IMR-90 (cell line): ENCODE results near the gene LILRA6. TPM values are rescaled to one million over a fixed set of nuclear protein-coding genes. Genes with fewer than 3 reads are reported as not detected.

Experiments
- ATAC-seq: fragments of 200-7000 bp; cut with Tn5 transposase; 2 replicates; pipeline ENCODE4 v1.9.1; 2020; ENCODE audit warnings: low read depth, mild to moderate bottlenecking, moderate library complexity
- BruUV-seq: library from RNA; stranded (reverse); fragments of 400-500 nt; replicated peaks from 2 replicates; lab custom pipeline; 2021; lab: Mats Ljungman, UMichigan
- CTCF ChIA-PET: fragments of 300-600 bp; formaldehyde crosslinking; extraction: SDS; loops from one replicate; lab custom pipeline; 2021; ENCODE audit warnings: antibody characterized with exemption; lab: Yijun Ruan, JAX
- POLR2A ChIA-PET: fragments of 300-600 bp; sonication (Branson Sonifier 250); formaldehyde crosslinking; loops from one replicate; lab custom pipeline; 2022; ENCODE audit warnings: antibody characterized with exemption; ENCODE audit not compliant: unreplicated experiment; lab: Charles Lee
- DNase-seq: peaks from one replicate; pipeline ENCODE4 v3.0.0; 2013
- H2AFZ ChIP-seq: replicated peaks from 2 replicates; pipeline ENCODE3; 2013; ENCODE audit warnings: low read length, mild to moderate bottlenecking; ENCODE audit not compliant: poor library complexity
- H2AK5ac ChIP-seq: 2 replicates; pipeline ENCODE4 v1.6.1; 2013; ENCODE audit warnings: low read depth, low read length, inconsistent platforms
- H2AK9ac ChIP-seq: replicated peaks from 2 replicates; pipeline ENCODE3; 2013; ENCODE audit warnings: mild to moderate bottlenecking, low read depth, low read length, moderate library complexity; ENCODE audit not compliant: poor library complexity
- H2BK120ac ChIP-seq: 2 replicates; pipeline ENCODE4 v1.6.1; 2013; ENCODE audit warnings: low read depth, low read length, inconsistent platforms
- H2BK15ac ChIP-seq: 3 replicates; pipeline ENCODE4 v1.6.1; 2013; ENCODE audit warnings: low read depth, low read length, inconsistent platforms
- H2BK20ac ChIP-seq: 2 replicates; pipeline ENCODE4 v1.6.1; 2013; ENCODE audit warnings: low read depth, mild to moderate bottlenecking, inconsistent platforms, low read length, moderate library complexity
- H2BK5ac ChIP-seq: 2 replicates; pipeline ENCODE4 v1.6.1; 2013; ENCODE audit warnings: mild to moderate bottlenecking, low read depth, low read length, inconsistent platforms; ENCODE audit not compliant: poor library complexity, severe bottlenecking
- H3K14ac ChIP-seq: replicated peaks from 2 replicates; pipeline ENCODE4 v1.6.1; 2013; ENCODE audit warnings: low read depth, low read length, inconsistent platforms
- H3K18ac ChIP-seq: 2 replicates; pipeline ENCODE4 v1.6.1; 2013; ENCODE audit warnings: low read depth, low read length, control low read depth
- H3K23ac ChIP-seq: 2 replicates; pipeline ENCODE4 v1.6.1; 2013; ENCODE audit warnings: low read depth, low read length, inconsistent platforms
- H3K27ac ChIP-seq: 2 replicates; pipeline ENCODE4 v1.5.1; 2013; ENCODE audit warnings: mild to moderate bottlenecking, control low read depth, low read length; ENCODE audit not compliant: insufficient read depth
- H3K27me3 ChIP-seq: 2 replicates; pipeline ENCODE4 v1.6.1; 2013; ENCODE audit warnings: low read length; ENCODE audit not compliant: control insufficient read depth, insufficient read depth
- H3K36me3 ChIP-seq: 2 replicates; pipeline ENCODE4 v1.6.1; 2013; ENCODE audit warnings: low read length, mixed read lengths; ENCODE audit not compliant: control insufficient read depth, insufficient read depth
- H3K4ac ChIP-seq: 2 replicates; pipeline ENCODE4 v1.6.1; 2013; ENCODE audit warnings: low read depth, low read length, inconsistent platforms
- H3K4me1 ChIP-seq: 2 replicates; pipeline ENCODE4 v1.6.1; 2013; ENCODE audit warnings: low read length, mixed read lengths; ENCODE audit not compliant: control insufficient read depth, insufficient read depth
- H3K4me2 ChIP-seq: 2 replicates; pipeline ENCODE4 v1.6.1; 2013; ENCODE audit warnings: low read depth, mild to moderate bottlenecking, control low read depth, low read length, moderate library complexity
- H3K4me3 ChIP-seq: 2 replicates; pipeline ENCODE4 v1.5.1; 2013; ENCODE audit warnings: low read depth, mild to moderate bottlenecking, control low read depth, low read length, moderate library complexity; ENCODE audit not compliant: insufficient read depth
- H3K56ac ChIP-seq: 2 replicates; pipeline ENCODE4 v1.6.1; 2013; ENCODE audit warnings: low read length, inconsistent platforms; ENCODE audit not compliant: insufficient read depth; ENCODE audit errors: extremely low read depth
- H3K79me1 ChIP-seq, 2 experiments: 2 replicates each; pipeline ENCODE4 v1.6.1; 2013; ENCODE audit warnings: low read length in 2 of 2, inconsistent platforms in 1 of 2, low read depth in 1 of 2
- H3K9ac ChIP-seq: 2 replicates; pipeline ENCODE4 v1.6.1; 2013; ENCODE audit warnings: low read depth, low read length, control low read depth
- H3K9me1 ChIP-seq: 2 replicates; pipeline ENCODE4 v1.6.1; 2013; ENCODE audit warnings: low read length, inconsistent platforms; ENCODE audit not compliant: insufficient read depth
- H3K9me3 ChIP-seq: 2 replicates; pipeline ENCODE4 v1.6.1; 2013; ENCODE audit warnings: low read length; ENCODE audit not compliant: control insufficient read depth, insufficient read depth
- H4K20me1 ChIP-seq: 2 replicates; pipeline ENCODE4 v1.6.1; 2013; ENCODE audit warnings: low read length, inconsistent platforms; ENCODE audit not compliant: insufficient read depth
- H4K5ac ChIP-seq: 2 replicates; pipeline ENCODE4 v1.6.1; 2013; ENCODE audit warnings: mild to moderate bottlenecking, low read depth, low read length, control low read depth
- H4K8ac ChIP-seq, 2 experiments: 2 replicates each; pipeline ENCODE4 v1.6.1; 2013; ENCODE audit warnings: low read depth in 2 of 2, low read length in 2 of 2, control low read depth in 1 of 2, inconsistent platforms in 1 of 2
- H4K91ac ChIP-seq: 2 replicates; pipeline ENCODE4 v1.6.1; 2013; ENCODE audit warnings: low read depth, low read length, inconsistent platforms; ENCODE audit not compliant: insufficient read depth
- BHLHE40 ChIP-seq: fragments of 150-350 bp; IDR thresholded peaks from 2 replicates; pipeline ENCODE4 v1.6.1; 2016; ENCODE audit warnings: mild to moderate bottlenecking, low read depth, low read length
- CHD1 ChIP-seq: IDR thresholded peaks from 2 replicates; pipeline ENCODE4 v1.6.1; 2012; ENCODE audit warnings: low read depth, low read length, improper control_type of control experiment
- FOS ChIP-seq: fragments of 150-350 bp; IDR thresholded peaks from 2 replicates; pipeline ENCODE4 v1.6.1; 2016; ENCODE audit warnings: low read depth, low read length
- MAFK ChIP-seq: IDR thresholded peaks from 2 replicates; pipeline ENCODE4 v1.6.1; 2012; ENCODE audit warnings: low read depth, low read length, improper control_type of control experiment
- MAZ ChIP-seq: IDR thresholded peaks from 2 replicates; pipeline ENCODE4 v1.6.1; 2012; ENCODE audit warnings: low read depth, mild to moderate bottlenecking, low read length, improper control_type of control experiment, moderate library complexity, borderline replicate concordance
- MXI1 ChIP-seq: IDR thresholded peaks from 2 replicates; pipeline ENCODE4 v1.6.1; 2012; ENCODE audit warnings: low read depth, mild to moderate bottlenecking, low read length, moderate library complexity, borderline replicate concordance
- NFE2L2 ChIP-seq: fragments of 150-350 bp; IDR thresholded peaks from 2 replicates; pipeline ENCODE4 v1.6.1; 2016; ENCODE audit warnings: low read depth, mild to moderate bottlenecking, low read length
- POLR2A ChIP-seq: IDR thresholded peaks from 2 replicates; pipeline ENCODE4 v1.6.1; 2012; ENCODE audit warnings: mild to moderate bottlenecking, low read depth, low read length
- RAD21 ChIP-seq: IDR thresholded peaks from 2 replicates; pipeline ENCODE4 v1.6.1; 2012; ENCODE audit warnings: low read length, improper control_type of control experiment
- RFX5 ChIP-seq: IDR thresholded peaks from 2 replicates; pipeline ENCODE4 v1.8.0; 2012; ENCODE audit warnings: low read depth, mild to moderate bottlenecking, low read length, moderate library complexity
- SMC3 ChIP-seq: fragments of 150-350 bp; IDR thresholded peaks from 2 replicates; pipeline ENCODE4 v1.6.1; 2016; ENCODE audit warnings: low read depth, mild to moderate bottlenecking, antibody characterized with exemption, low read length, moderate library complexity
- WGBS, 2 experiments: methylation state at CpG; one replicate each; pipeline versions ENCODE4 v1.1.5 to v1.1.7; 2013; ENCODE audit warnings: missing lambda C conversion rate in 2 of 2; ENCODE audit not compliant: insufficient read length in 1 of 2; ENCODE audit errors: extremely low coverage in 2 of 2; 5-methylcytosine and 5-hydroxymethylcytosine counted together
- dilution Hi-C: fragments of 300-500 bp; cut with HindIII; formaldehyde crosslinking; loops from one replicate; pipeline ENCODE4 v1.14.3; 2018; ENCODE audit warnings: low sequenced_read_pairs; ENCODE audit not compliant: unreplicated experiment
- in situ Hi-C: fragments of 300-500 bp; cut with MboI; formaldehyde crosslinking; loops from 3 replicates; pipeline ENCODE4 v1.14.3; 2019; ENCODE audit warnings: low sequenced_read_pairs, inconsistent platforms, mixed read lengths
- intact Hi-C: fragments of 100-400 bp; cut with micrococcal nuclease; formaldehyde crosslinking; loops from 2 replicates; pipeline ENCODE4 v1.10.0; 2022
- polyA plus RNA-seq, 3 experiments: library from polyadenylated mRNA; depleted of rRNA; stranded (reverse); fragments of >200 nt; gene quantifications; 2 replicates each; pipeline ENCODE4 v1.2.3, GENCODE V29; 2012; ENCODE audit warnings: low replicate concordance in 1 of 3
- total RNA-seq: library from RNA; depleted of rRNA; stranded (reverse); fragments of >200 nt; gene quantifications from 2 replicates; pipeline ENCODE4 v1.2.3, GENCODE V29; 2012
- TF ChIP-seq, protein P1 (sequence below): fragments of 150-350 bp; IDR thresholded peaks from 2 replicates; pipeline ENCODE4 v1.6.1; 2017; ENCODE audit warnings: mild to moderate bottlenecking, antibody characterized with exemption, low read length, low read depth
- TF ChIP-seq, protein P2 (sequence below): fragments of 150-350 bp; IDR thresholded peaks from 2 replicates; pipeline ENCODE4 v1.6.1; 2016; ENCODE audit warnings: low read depth, mild to moderate bottlenecking, low read length, moderate library complexity, borderline replicate concordance
- TF ChIP-seq, protein P3 (sequence below): conservative IDR thresholded peaks from 2 replicates; pipeline ENCODE4 v1.5.1; 2012; ENCODE audit warnings: mild to moderate bottlenecking, low read depth, low read length, improper control_type of control experiment

Gene LILRA6
- total and polyA plus RNA-seq, 2 of the 4 experiments (the other 2 are of a cell fraction), result not detected

DNA sequence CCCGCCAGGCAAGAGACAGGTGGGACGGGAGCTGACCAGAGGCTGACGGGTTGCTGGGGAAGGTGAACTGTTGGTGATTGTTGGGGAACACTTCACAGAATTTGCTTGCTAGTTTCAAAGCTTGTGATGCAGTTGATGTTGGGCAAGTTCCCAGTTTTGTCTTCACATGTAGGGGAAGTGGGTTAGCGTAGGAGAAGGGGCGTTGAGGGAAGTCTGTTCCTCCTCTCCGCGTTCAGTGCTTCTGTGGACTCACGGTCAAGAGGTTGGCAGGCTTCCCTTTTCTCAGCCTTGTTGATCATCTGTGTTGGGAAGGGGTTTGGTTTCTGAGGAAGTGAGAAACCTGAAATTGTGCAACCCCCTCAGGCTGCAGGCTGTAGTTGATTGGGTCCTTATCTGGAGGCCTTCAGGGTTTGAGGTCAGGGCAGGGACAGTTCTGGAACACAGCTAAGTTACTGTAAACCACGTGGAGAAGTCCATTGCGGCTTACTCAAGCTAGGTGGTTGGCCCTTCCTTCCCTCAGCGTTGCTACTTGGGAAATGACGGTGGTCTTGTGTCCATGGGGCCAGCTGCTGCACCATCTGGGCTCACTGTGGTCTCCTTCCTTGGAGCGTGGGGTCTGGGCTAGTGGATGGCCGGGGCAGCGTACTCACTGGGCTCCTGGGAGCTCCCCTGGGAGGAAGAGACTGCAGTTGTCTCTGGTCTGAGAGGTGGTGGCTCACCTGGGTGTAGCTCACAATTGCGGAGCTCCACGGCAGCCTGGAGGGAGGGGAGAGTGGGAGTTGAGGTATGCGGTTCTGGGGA is 34.4 kb downstream of the LILRA6 start:
- Histone ChIP-seq H3K9ac (no peak overlapping the region), H4K20me1 (peaks cover 81% of the 10 kb centered on the region), H3K4ac (no peak overlapping the region), H3K4me3 (no peak overlapping the region), H2BK5ac (peak overlapping the region; percentile 12), H2BK20ac (no peak overlapping the region), H4K91ac (no peak overlapping the region), H3K79me1 (peaks cover 6 to 70% of the 10 kb centered on the region in 2 experiments), H2BK15ac (no peak overlapping the region), H4K8ac (no peak overlapping the region), H3K18ac (no peak overlapping the region; the same call in 1 of the 2 replicates), H2AFZ (no peak overlapping the region), H2BK120ac (no peak overlapping the region), H3K14ac (no peak overlapping the region), H3K27me3 (no peaks in the 10 kb centered on the region), H3K56ac (no peak overlapping the region), H4K5ac (no peak overlapping the region), H3K4me2 (no peak overlapping the region; the same call in 1 of the 2 replicates), H3K9me1 (peaks cover 27% of the 10 kb centered on the region), H3K23ac (peak overlapping the region; percentile 51; the same call in 1 of the 2 replicates), H3K36me3 (peaks cover 44% of the 10 kb centered on the region), H3K9me3 (no peaks in the 10 kb centered on the region), H2AK9ac (no peak overlapping the region), H3K4me1 (peaks cover 31% of the 10 kb centered on the region), H2AK5ac (no peak overlapping the region), H3K27ac (peak overlapping the region; percentile 48; the same call in 1 of the 2 replicates)
- CTCF ChIA-PET, result no interaction called here
- WGBS, 2 experiments, result 72% methylated on average over 8 of the region's 18 CpGs; no CpG with 5 or more reads in 1 of the 2 experiments
- DNase-seq, result peak; percentile 78
- in situ Hi-C loops, result loop anchor here (10.0 kb wide), 1 partner anchor 247 kb away; no protein-coding TSS in a partner anchor
- peak; percentile 1; the same call in 1 of the 2 replicates for ATAC-seq
- POLR2A ChIA-PET, result interaction anchor here (1.5 kb wide), 1 partner anchor 18 kb away, joined by 6 read pairs; the partner anchor contains the start of gene MBOAT7
- BruUV-seq, result no TSS peak
- dilution Hi-C loops, result no loop called here
- intact Hi-C loops, result no loop called here
- TF ChIP-seq, protein P1, sequence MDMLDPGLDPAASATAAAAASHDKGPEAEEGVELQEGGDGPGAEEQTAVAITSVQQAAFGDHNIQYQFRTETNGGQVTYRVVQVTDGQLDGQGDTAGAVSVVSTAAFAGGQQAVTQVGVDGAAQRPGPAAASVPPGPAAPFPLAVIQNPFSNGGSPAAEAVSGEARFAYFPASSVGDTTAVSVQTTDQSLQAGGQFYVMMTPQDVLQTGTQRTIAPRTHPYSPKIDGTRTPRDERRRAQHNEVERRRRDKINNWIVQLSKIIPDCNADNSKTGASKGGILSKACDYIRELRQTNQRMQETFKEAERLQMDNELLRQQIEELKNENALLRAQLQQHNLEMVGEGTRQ, result 0 out of 2 replicates have a peak, but pooled peaks have one; percentile 9
- TF ChIP-seq RFX5 (no peak), SMC3 (no peak), FOS (no peak), POLR2A (peak; percentile 17; the same call in 1 of the 2 replicates), BHLHE40 (no peak), MAZ (no peak), MAFK (no peak), RAD21 (no peak), MXI1 (0 out of 2 replicates have a peak, but pooled peaks have one; percentile 21), NFE2L2 (no peak), CHD1 (no peak)
- TF ChIP-seq, protein P2, sequence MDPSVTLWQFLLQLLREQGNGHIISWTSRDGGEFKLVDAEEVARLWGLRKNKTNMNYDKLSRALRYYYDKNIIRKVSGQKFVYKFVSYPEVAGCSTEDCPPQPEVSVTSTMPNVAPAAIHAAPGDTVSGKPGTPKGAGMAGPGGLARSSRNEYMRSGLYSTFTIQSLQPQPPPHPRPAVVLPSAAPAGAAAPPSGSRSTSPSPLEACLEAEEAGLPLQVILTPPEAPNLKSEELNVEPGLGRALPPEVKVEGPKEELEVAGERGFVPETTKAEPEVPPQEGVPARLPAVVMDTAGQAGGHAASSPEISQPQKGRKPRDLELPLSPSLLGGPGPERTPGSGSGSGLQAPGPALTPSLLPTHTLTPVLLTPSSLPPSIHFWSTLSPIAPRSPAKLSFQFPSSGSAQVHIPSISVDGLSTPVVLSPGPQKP, result no peak
- TF ChIP-seq, protein P3, sequence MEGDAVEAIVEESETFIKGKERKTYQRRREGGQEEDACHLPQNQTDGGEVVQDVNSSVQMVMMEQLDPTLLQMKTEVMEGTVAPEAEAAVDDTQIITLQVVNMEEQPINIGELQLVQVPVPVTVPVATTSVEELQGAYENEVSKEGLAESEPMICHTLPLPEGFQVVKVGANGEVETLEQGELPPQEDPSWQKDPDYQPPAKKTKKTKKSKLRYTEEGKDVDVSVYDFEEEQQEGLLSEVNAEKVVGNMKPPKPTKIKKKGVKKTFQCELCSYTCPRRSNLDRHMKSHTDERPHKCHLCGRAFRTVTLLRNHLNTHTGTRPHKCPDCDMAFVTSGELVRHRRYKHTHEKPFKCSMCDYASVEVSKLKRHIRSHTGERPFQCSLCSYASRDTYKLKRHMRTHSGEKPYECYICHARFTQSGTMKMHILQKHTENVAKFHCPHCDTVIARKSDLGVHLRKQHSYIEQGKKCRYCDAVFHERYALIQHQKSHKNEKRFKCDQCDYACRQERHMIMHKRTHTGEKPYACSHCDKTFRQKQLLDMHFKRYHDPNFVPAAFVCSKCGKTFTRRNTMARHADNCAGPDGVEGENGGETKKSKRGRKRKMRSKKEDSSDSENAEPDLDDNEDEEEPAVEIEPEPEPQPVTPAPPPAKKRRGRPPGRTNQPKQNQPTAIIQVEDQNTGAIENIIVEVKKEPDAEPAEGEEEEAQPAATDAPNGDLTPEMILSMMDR, result no peak
